HG02588 (cell line): ENCODE measurements around the gene TOX3.

Experiments used
- ATAC-seq: cut with Tn5 transposase; IDR thresholded peaks from one replicate; pipeline ENCODE4 v1.9.1; 2021; ENCODE audit warnings: mild to moderate bottlenecking, moderate library complexity; ENCODE audit not compliant: unreplicated experiment

TOX3 gene

GRCh38 chr16:52539191-52539590 is 7.8 kb downstream of the TOX3 start:
- no peak for ATAC-seq

GRCh38 chr16:52538511-52538910 is 8.4 kb downstream of the TOX3 start:
- ATAC-seq = no peak

- no peak for ATAC-seq
Observed at GRCh38 chr16:52537516-52537915, 9.4 kb downstream of the TOX3 start.

GRCh38 chr16:52535076-52535475 is 11.9 kb downstream of the TOX3 start:
- ATAC-seq = no peak

- ATAC-seq = no peak
Observed at GRCh38 chr16:52533296-52533695, 13.6 kb downstream of the TOX3 start.

- no peak for ATAC-seq
Observed at GRCh38 chr16:52532384-52532783, 14.6 kb downstream of the TOX3 start.

GRCh38 chr16:52529226-52529625 is 17.7 kb downstream of the TOX3 start:
- no peak for ATAC-seq

- ATAC-seq = no peak
Observed at GRCh38 chr16:52528393-52529065, 18.4 kb downstream of the TOX3 start.

GRCh38 chr16:52526830-52527229 is 20.1 kb downstream of the TOX3 start:
- no peak for ATAC-seq

- ATAC-seq = no peak
Observed at GRCh38 chr16:52526116-52526828, 20.7 kb downstream of the TOX3 start.

- ATAC-seq = no peak
Observed at GRCh38 chr16:52521570-52521969, 25.4 kb downstream of the TOX3 start.

GRCh38 chr16:52518884-52519283 is 28.1 kb downstream of the TOX3 start:
- no peak for ATAC-seq

- ATAC-seq = no peak
Observed at GRCh38 chr16:52515068-52515671, 31.8 kb downstream of the TOX3 start.

- ATAC-seq = no peak
Observed at GRCh38 chr16:52512297-52512987, 34.5 kb downstream of the TOX3 start.

- no peak for ATAC-seq
Observed at GRCh38 chr16:52501746-52502145, 45.2 kb downstream of the TOX3 start.

GRCh38 chr16:52500963-52501362 is 46.0 kb downstream of the TOX3 start:
- ATAC-seq = no peak

GRCh38 chr16:52499060-52499440 is 47.9 kb downstream of the TOX3 start:
- no peak for ATAC-seq

- no peak for ATAC-seq
Observed at GRCh38 chr16:52498328-52499059, 48.4 kb downstream of the TOX3 start.

GRCh38 chr16:52497067-52497816 is 49.7 kb downstream of the TOX3 start:
- no peak for ATAC-seq
